Stimulated activated CD4-positive, alpha-beta T cell treated with anti-CD3 and anti-CD28 coated beads, Interleukin-15, amount 100 ng/mL, for 48 hours (primary cell): ENCODE measurements around the gene NPEPL1.
"Not testable (repeated sequence)": the region's sequence is repeated elsewhere in the genome, so short reads cannot be mapped to it uniquely, and the experiment has no call there.

Source experiments
- DNase-seq, 2 donors: peaks; one replicate each; pipeline ENCODE4 v3.0.0-alpha.2; 2020; ENCODE audit warnings: low read depth in 2 of 2

NPEPL1 gene, protein sequence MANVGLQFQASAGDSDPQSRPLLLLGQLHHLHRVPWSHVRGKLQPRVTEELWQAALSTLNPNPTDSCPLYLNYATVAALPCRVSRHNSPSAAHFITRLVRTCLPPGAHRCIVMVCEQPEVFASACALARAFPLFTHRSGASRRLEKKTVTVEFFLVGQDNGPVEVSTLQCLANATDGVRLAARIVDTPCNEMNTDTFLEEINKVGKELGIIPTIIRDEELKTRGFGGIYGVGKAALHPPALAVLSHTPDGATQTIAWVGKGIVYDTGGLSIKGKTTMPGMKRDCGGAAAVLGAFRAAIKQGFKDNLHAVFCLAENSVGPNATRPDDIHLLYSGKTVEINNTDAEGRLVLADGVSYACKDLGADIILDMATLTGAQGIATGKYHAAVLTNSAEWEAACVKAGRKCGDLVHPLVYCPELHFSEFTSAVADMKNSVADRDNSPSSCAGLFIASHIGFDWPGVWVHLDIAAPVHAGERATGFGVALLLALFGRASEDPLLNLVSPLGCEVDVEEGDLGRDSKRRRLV

DNA sequence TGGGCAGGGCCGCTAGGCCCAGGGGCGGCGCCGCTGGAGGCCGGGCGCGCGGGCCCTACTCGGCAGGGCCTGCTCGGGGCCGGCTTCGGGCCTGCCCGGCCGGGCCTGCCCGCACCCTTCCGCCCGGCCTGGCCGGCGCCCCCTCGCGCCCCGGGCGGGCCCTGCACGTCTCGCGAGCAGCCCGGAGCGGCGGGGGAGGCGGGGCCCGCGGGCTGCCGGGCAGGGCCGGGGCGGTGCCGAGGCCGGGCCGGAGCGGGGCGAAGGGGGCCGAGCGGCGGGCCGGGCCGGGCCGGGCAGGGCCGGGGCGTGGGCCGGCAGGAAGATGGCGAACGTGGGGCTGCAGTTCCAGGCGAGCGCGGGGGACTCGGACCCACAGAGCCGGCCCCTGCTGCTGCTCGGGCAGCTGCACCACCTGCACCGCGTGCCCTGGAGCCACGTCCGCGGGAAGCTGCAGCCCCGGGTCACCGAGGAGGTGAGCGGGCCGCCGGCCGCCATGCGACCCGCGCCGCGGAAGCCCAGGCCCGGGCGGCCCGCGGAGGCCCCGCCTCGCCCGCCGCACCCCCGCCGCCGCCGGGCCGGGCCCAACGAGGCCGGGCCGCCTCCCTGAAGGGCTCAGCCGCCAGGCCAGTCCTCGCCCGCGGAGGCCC lies at the start of gene NPEPL1:
Gene NPEPL1 (plus strand): TSS at position 222 of the 647 bp plus-strand sequence. CDS start 101 bp downstream, at position 323.
- DNase-seq, result peak in 1 of 2 donors; percentile 56

DNA sequence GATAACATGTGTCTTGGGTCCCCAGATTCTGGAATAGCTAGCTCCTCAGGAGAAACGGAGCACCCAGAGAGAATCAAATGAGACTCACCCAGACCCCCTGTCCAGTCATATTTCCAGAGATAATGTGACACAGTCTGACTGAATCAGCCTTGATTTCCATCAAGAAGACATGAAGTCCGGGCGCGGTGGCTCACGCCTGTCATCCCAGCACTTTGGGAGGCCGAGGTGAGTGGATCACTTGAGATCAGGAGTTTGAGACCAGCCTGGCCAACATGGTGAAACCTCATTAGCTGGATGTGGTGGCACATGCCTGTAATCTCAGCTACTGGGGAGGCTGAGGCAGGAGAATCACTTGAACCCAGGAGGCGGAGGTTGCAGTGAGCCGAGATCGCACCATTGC lies 49.7 kb upstream of the NPEPL1 start:
- DNase-seq, result not testable (repeated sequence)

DNA sequence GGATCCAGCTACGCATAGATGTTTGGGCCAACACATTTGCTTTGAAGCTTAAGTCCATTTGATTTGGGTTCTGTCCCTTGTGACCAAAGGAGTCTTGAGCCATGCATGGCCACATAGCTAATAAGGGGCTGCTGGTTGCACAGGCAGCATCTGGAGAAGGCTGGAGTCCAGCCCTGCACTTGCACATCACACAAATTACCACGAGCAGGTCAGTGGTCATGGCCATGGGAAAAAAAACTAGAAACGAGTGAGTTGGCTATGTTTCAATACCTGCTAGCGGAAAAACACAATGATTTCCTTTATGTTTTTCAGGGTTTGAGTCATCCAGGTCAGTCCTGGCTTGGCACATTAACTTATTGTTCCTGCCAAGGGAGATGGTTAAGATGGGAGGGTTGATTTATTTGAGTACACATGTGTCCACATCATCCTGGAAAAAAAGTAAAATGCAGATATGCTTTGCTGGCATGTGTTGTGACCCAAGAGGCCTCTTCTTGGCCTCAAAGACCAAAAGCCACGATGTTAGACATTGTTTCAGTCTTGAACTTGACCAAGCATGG lies 47.1 kb upstream of the NPEPL1 start:
- DNase-seq, result no peak

DNA sequence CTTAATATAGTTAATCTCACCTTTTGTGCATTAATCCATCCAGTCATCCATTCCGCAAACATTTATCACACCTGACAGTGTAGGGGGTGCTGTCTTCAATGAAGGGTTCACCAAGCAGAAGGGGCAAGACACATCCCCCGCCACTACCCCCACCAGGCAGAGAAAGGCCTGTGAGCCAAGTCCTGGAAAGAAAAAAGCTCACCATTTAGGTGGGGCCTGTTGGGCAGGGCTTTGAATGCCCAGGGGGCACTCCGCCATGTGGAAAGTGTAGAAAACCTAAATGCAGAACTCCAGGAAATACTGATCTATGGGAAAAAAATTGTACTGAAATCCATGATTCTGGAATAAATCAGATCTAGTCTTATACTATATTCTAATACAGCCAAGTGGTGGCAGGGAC lies 46.3 kb upstream of the NPEPL1 start:
- no peak for DNase-seq

DNA sequence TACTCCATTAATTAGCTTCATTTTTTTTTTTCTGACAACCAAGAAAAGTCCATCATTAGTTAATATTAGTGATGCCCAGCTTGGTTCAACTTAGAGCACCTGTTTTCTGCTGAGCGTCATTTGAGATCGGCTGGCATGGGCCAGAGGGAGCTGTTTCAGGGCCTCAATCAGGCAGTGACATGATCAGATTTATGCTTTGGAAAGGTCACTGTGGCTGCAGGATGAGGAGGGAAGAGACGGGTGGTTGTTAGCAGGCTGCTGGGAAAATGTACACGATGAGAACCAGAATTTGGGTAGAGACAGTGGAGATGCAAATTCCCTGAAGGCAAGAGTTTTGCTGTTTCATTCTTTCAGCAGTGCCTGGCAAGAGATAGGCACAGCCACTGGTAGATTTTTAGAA lies 45.9 kb upstream of the NPEPL1 start:
- no peak for DNase-seq

DNA sequence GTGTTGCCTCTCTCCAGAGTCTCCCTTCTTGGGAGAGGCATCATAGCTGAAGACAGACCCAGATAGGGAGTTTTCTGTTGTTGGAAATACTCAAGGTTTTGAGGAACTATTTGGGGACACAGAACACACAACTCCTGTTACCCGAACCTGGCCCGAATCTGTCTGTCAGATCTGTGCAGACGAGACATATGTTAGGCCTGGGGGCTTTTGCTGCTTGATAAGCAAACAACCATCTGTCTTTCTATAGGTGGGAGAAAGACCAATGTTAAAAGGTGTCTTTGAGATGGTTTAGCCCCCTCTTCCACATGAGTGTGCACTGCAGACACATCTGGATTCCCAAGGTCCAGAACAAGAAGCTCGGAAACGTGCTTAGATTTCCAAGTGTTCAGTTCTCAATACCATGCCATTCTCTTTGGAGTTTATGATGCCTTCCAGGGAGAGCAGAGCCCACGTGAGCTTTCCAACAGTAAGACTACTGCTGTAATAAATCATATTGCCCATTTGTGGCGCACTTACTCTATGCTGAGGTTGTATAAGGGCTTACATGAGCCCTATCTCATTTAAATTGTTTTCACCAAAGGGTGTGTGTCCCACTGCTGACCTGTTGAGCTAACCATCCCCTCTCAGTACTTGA lies 45.3 kb upstream of the NPEPL1 start:
- DNase-seq, result no peak

DNA sequence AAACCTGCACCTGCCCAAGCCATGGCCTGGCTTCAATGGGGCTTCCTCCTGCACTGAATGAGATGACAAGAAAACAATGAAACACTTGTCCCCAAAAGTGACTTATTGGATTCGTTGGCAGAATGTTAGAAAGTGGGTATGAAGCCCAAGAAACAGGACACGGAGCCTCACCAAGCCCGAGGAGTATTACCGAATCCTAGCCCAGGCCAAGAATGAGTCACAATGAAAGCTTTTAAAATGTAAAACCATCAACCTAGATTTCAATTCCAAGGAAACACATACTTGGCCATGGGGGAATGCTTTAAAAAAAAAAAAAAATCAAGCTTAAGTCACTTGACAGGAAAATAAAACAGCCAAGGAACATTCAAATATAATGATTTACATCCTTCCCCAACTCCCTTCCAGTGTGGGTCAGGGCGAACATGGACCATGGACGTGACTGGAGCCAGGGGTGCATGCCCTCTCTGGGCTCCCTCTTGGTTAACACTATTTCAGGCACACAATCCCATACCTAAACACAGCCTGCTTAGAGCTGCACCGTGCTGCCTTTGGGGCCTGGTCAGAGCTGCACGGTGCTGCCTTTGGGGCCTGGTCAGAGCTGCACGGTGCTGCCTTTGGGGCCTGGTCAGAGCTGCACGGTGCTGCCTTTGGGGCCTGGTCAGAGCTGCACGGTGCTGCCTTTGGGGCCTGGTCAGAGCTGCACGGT lies 44.7 kb upstream of the NPEPL1 start:
- no peak for DNase-seq

DNA sequence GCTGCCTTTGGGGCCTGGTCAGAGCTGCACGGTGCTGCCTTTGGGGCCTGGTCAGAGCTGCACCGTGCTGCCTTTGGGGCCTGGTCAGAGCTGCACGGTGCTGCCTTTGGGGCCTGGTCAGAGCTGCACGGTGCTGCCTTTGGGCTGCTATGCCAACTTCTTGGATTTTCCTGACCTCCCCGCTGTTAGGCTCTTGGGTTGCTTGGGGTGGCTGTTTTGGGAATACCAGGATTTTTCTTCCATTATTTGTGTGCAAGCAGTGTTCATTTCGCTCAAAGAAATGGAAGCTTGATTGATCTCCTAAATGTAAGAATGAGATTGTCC lies 44.1 kb upstream of the NPEPL1 start:
- DNase-seq, result not testable (repeated sequence)

DNA sequence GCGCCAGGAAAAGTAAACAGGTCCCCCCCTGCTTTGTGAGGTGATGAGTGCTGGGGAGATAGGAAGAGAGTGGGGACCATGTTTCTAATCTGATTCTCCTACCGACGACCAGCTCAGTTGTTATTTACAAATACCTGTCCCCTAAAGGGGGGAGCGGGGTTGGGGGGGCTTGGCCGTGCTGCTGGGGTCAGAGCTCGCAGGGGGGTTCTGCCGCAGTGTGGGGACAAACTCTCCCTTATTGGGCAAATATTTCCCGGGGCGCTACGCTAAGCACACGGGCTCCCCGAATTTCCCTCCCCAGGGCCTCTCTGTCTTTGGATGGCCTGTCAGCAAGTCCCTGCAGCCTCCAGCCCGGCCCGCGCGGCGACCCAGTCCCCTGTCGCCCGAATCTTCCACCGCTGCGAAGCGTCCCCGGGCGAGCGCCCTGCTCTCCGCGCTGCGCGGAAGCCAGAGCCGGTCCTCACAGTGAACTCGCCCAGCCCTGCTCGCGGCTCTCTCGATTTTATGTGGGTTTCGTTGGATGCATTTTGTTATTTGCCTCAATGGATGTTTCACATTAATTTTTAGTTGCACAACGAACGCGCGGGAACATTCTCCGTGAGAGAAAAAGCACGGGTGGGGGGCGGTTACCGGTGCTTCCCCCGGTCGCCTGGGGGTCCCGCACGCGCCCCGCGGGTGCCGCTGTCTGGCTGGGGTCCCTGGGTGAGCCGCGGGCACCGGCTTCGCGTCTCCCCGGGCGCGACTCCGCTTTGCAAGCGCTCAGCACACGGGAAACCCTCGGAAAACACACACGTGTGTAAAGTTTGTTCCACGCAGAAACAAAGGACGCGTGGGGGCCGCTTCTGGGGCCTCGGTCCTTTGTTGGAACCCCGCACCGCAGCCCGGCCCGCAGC lies 43.1 kb upstream of the NPEPL1 start:
- DNase-seq, result no peak

DNA sequence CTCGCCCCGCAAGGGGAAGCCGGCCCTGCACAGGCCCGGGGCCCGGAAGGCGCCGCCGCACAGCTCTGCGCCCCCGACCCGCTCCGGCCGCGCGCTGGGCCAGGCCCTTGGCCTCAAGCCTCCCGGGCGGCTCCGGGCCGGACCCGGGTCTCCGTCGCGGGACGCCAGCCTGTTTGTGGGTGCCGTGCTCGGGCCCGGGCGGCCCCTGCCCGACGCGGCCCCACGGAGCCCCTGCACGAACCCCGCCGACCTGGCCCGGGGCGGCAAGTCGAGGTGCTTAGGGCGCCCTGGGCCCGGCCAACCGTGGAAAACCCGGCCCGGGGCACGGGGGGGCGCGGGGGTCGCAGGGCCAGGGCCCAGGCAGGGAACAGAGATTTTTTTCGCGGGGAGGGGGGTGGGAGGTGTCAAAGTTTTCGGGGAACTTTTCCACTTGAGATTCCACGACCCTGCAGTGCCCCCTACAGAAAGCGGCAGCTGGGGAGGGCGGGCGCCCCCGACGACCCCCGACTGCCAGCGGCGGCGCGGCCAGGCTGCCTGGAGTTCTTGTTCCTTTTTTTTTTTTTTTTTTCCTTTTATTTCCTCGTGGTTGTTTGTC lies 42.3 kb upstream of the NPEPL1 start:
- no peak for DNase-seq

DNA sequence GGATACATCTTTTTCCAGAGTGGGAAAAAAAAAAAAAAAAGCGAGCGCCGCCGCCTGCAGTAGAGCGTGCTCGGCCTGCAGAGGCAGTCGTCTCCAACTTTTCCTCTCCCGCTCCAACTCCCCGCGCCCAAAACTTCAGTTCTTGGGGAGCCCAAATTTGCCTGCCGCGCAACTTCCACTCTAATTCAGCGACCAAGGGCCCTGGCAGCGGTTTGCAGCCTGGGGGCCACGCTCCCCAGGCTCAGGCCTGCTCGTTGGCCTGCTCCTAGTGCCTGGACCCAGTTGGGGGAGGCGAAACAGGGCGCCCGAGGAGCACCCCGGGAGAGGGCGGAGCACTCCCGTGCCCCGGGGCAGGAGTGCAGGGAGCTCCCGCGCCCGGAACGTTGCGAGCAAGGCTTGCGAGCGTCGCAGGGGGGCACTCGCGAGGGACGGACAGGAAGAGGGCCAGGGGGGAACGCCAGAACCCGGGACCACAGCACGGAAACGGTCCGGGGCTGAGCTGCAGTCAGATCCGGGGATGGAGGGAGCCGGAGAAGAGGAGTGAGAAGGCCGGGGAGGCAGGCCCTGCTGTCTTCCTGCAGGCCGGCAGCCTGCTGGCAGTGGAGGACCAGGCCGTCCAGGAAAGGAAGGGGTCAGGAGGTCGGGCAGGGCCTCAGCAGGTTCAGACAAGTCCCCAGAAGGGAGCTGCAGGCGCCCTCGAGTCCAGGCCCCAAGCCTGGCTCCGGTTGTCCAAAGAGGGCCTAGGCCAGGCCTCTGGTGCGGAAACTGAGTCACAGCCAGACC lies 41.6 kb upstream of the NPEPL1 start, which contains the start of gene STX16:
Gene STX16 (plus strand): TSS at position 508 of the 783 bp plus-strand sequence. CDS start 724 bp downstream, outside the sequence.
- DNase-seq, result peak; percentile 84 to 85

DNA sequence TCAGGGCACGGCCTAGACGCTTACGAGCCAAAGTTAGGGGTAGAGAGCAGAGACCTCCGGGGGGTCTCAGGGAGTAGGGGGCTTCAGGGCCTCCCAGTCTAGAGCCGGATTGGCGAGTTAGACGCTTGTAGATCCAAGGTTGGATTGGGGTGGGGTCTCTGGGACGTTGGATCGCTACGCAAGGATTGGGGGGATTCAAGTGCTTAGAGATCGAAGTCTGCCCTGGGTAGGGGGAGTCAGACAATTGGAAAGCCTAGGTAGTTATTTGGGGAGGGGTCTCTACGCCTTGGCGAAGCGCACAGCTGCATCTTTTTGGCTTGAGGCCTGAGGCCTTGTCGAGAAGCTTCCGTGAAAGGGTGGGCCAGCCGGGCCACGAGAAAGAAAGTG lies 41.0 kb upstream of the NPEPL1 start:
- DNase-seq, result no peak

DNA sequence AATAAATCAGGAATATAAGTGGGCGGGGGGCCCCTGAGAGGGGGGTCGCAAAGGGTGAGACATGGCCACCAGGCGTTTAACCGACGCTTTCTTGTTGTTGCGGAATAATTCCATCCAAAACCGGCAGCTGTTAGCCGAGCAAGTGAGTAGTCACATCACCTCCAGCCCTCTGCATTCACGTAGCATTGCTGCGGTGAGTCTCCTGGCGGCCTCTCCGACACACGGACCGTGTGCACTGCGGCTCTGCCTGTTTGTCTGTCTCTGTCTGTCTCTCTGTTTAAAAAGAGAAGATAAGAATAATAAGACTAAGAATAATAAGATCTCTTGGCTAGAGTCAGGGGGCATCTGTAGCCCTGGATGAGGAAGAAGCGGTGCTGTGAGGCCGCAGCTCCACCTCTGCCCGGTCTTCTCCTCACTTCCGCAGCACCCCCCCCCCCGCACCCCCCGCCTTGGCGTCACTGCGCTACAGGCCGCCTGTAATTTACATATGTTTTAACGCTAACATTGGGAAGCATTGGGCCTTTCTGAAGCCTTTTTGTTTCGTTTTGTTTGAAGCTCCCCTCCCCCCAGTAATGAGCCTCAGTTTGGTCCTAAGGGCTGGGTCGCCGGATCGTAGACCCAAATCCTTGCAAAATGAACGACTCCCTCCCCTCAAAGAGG lies 40.5 kb upstream of the NPEPL1 start:
- DNase-seq, result no peak

DNA sequence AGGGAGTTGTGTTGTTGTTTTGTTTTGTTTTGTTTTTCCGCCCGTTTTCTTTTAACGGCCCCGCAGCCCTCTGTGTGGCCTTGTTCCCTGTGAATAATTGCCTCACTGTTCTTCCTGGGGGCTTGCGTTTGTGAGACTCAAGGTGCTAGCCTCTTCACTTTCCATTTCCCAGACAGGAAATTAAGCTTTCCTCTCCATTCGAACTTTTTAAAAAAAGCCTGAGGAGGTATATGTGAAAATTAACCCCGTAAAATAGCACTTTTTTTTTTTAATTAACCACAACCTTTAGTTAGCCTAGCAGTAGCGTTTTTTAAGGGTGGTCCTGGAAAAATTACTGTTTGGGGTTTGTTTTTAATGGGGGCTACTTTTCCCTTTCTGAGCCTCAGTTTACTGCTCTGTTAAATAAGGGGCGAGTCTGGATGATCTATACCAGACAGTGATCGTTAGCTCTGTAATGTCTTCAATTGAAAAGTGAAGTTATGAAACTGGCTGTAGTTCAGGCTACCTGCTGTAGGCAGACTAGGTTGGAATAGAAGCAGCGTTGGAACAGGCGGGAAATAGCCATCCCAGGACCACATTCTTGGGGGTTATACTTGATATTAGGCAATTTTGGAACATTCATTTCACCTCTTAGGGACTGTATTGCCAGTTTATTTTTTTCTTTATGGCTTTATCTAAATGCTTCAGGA lies 39.9 kb upstream of the NPEPL1 start:
- no peak for DNase-seq

DNA sequence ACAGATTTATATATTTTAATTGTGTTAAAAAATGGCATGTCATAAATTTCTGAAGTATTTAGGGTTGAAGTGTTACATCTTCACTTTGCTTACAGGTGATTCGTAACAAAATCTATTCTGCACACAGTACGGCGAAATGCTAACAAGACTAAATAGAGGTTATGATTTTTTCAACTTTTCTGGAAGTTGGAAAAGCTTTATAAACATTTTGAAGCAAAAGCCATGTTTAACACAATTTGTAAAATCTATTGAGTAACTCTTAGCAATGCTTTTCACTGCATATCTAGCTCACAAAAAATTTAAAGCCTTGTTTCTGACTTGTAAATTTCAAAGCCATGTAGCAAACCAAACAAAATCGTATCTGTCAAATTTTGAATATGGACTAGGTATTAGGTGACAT lies 38.3 kb upstream of the NPEPL1 start:
- no peak for DNase-seq

DNA sequence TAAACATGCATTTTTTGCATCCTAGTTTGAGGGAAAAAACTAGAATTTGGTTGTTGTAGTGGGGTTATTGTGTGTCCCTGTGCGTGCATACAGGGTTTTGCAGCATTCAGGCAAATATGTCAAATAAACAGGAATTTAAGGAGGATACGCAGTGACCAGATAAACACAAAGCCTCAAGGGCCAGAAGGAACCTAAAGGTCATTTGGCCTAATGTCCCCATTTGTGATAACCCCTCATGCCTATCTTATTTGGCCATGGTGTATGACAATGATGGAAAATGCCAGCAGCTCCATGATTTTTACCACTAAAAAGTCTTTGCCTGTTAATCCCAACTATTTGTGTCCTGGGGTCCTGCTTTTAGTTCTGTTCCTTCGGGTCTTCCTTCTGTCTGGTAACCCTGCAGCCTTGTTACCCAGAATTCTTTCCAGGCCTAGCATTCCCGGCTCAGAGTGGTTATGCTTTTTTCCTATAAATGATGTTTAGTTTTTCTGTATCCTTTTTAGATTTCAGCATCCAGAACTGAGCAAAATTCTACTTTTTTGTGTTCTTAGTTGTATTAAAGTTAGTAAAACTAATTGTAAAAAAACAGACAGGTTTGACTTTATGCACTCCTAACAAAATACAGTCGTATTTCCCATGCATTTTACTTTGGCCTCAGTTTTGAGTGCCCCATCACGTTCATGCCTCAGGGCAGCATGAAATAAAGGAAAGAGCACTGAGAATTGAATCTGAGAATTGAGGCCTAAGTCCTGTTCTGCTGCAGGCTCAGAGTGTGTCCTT lies 37.1 kb upstream of the NPEPL1 start:
- no peak for DNase-seq

DNA sequence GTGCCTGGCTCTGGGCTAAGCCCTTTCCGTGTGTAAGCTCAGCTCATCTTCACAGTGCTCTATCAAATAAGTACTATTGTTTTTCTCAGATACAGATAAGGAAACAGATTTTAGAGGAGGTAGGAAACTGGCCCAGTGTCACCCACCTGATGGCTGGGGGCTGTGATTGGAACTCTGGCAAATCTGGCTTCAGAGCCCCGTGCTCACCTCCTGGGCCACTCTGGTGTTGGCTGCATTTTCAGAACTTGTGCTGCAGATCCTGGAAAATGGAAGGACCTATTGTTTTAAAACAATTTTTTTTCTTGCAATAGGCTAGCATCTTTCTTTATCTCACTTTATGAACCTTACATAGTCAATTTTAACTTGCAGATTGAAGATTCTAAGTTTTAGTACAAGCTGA lies 35.8 kb upstream of the NPEPL1 start:
- DNase-seq, result no peak

DNA sequence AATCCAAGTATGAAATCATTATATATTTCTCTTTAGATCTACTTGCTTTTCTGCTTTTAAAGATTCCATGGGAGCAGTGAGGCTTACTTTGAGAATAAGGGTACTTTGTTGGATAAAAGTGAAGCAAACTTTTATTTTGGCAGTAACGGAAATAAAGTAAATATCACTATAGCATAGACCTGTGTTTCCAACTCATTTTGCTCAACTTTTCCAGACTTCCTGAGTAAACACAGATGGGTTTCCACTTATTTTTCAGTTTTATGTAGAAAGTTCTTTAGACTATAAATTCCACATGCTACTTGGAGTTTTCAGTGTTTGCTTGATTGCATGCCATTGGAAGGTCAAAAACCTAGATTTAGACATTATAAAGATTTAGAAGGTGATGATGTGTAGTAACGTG lies 35.3 kb upstream of the NPEPL1 start:
- DNase-seq, result no peak
